Muscle of leg (tissue), 11 donors: ENCODE data around the gene SMCO1. TPM values are rescaled to one million over a fixed set of nuclear protein-coding genes. Genes with fewer than 3 reads are reported as not detected.
"Not testable (repeated sequence)": the region's sequence is repeated elsewhere in the genome, so short reads cannot be mapped to it uniquely, and the experiment has no call there.

Source experiments
- DNase-seq: peaks from one replicate; pipeline ENCODE4 v3.0.0; 2013
- H3K27ac ChIP-seq: one replicate; pipeline ENCODE4 v1.5.1; 2013; ENCODE audit warnings: mild to moderate bottlenecking, low read length, control low read depth
- H3K27me3 ChIP-seq: one replicate; pipeline ENCODE4 v1.6.1; 2013; ENCODE audit warnings: low read length; ENCODE audit not compliant: control insufficient read depth, insufficient read depth
- H3K36me3 ChIP-seq: one replicate; pipeline ENCODE4 v1.6.1; 2013; ENCODE audit warnings: low read length; ENCODE audit not compliant: control insufficient read depth, insufficient read depth
- H3K4me1 ChIP-seq: one replicate; pipeline ENCODE4 v1.6.1; 2013; ENCODE audit warnings: low read length; ENCODE audit not compliant: control insufficient read depth, insufficient read depth
- H3K4me3 ChIP-seq: one replicate; pipeline ENCODE4 v1.5.1; 2013; ENCODE audit warnings: low read length, control low read depth
- H3K9me3 ChIP-seq: replicated peaks from 2 replicates; pipeline ENCODE4 v1.6.1; 2013; ENCODE audit warnings: low read depth, low read length; ENCODE audit not compliant: control insufficient read depth
- WGBS: methylation state at CpG from one replicate; pipeline ENCODE4 v1.1.5; 2013; ENCODE audit warnings: missing lambda C conversion rate; ENCODE audit not compliant: insufficient coverage; 5-methylcytosine and 5-hydroxymethylcytosine counted together
- polyA plus RNA-seq, 8 donors: library from polyadenylated mRNA; unstranded; fragments of 120-200 nt; gene quantifications; one replicate each; pipeline versions ENCODE4 v1.2.1 to v1.2.3, GENCODE V29; 2013; ENCODE audit warnings: inconsistent platforms in 1 of 8, low replicate concordance in 1 of 8; ENCODE audit not compliant: insufficient read length in 8 of 8, insufficient read depth in 1 of 8
- total RNA-seq: library from RNA; stranded (reverse); fragments of 120-200 nt; gene quantifications from one replicate; pipeline ENCODE4 v1.2.4, GENCODE V29; 2013

Gene SMCO1
- total and polyA plus RNA-seq, 9 donors = 1.2 to 4.1 (median 1.8) TPM

- no peaks in the 10 kb centered on the region for H3K4me1 ChIP-seq
- DNase-seq = no peak
- H3K27ac ChIP-seq = no peak overlapping the region
- no peaks in the 10 kb centered on the region for H3K27me3 ChIP-seq
- H3K9me3 ChIP-seq = no peaks in the 10 kb centered on the region
- no peak overlapping the region for H3K4me3 ChIP-seq
- peaks cover 3% of the 10 kb centered on the region for H3K36me3 ChIP-seq
- WGBS = 80% methylated on average over 1 of the region's 3 CpGs
These were observed 51.3 kb downstream of the SMCO1 start for GRCh38 chr3:196463804-196464203.

DNA sequence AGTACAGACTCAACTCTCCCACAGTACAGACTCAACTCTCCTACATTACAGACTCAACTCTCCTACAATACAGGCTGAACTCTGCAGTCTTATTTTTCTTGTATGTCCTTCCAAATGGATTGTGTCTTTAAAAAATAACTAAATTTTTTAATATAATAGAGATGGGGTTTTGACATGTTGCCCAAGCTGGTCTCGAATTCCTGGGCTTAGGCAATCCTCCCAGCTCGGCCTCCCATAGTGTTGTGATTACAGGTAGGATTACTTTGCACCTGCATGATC lies 51.7 kb downstream of the SMCO1 start:
- no peak overlapping the region for H3K4me3 ChIP-seq
- H3K27me3 ChIP-seq = no peaks in the 10 kb centered on the region
- no peaks in the 10 kb centered on the region for H3K4me1 ChIP-seq
- H3K9me3 ChIP-seq = no peaks in the 10 kb centered on the region
- no CpG with 5 or more reads among the region's 2 CpGs for WGBS
- H3K27ac ChIP-seq = no peak overlapping the region
- H3K36me3 ChIP-seq = peaks cover 3% of the 10 kb centered on the region
- DNase-seq = no peak

- WGBS = 86% methylated on average over 1 of the region's 1 CpG
- not testable (repeated sequence) for DNase-seq, H3K36me3 ChIP-seq
These were observed 52.3 kb downstream of the SMCO1 start for GRCh38 chr3:196462680-196463477.

GRCh38 chr3:196458063-196458462 lies 57.1 kb downstream of the SMCO1 start:
- Histone ChIP-seq H3K27ac (no peak overlapping the region), H3K36me3 (no peaks in the 10 kb centered on the region), H3K9me3 (no peaks in the 10 kb centered on the region), H3K4me1 (no peaks in the 10 kb centered on the region), H3K4me3 (no peak overlapping the region), H3K27me3 (no peaks in the 10 kb centered on the region)
- no peak for DNase-seq
- WGBS = no CpG with 5 or more reads among the region's 4 CpGs

More at GRCh38 chr3:196462680-196463477, 52.3 kb downstream of the SMCO1 start:
- H3K4me1 ChIP-seq, H3K4me3 ChIP-seq, H3K27ac ChIP-seq, H3K9me3 ChIP-seq, H3K27me3 ChIP-seq: not testable (repeated sequence)

GRCh38 chr3:196457470-196457869 lies 57.7 kb downstream of the SMCO1 start:
- not testable (repeated sequence) for H3K27ac ChIP-seq, H3K36me3 ChIP-seq, H3K27me3 ChIP-seq, DNase-seq, H3K4me1 ChIP-seq, H3K4me3 ChIP-seq, H3K9me3 ChIP-seq
- 70% methylated on average over 2 of the region's 7 CpGs for WGBS

Other genes with a start within 250 kb of the SMCO1 start
- 34.7 TPM for gene PCYT1A, start 227.6 kb downstream of the SMCO1 start, total RNA-seq
- gene PCYT1A, start 227.6 kb downstream of the SMCO1 start, polyA plus RNA-seq = 10 to 100 TPM; 29.9 to 41.9 (median 37.4) TPM
- 8.8 TPM for gene DYNLT2B, start 197.1 kb downstream of the SMCO1 start, total RNA-seq
- 10 to 100 TPM in 6 of 8 donors, 1 to 10 TPM in 2; 8.3 to 13.6 (median 10.8) TPM for gene DYNLT2B, start 197.1 kb downstream of the SMCO1 start, polyA plus RNA-seq
- not detected for gene TM4SF19, start 177.0 kb downstream of the SMCO1 start, total RNA-seq
- under 1 TPM in 6 of 8 donors, not detected in 2; 0.15 to 0.44 (median 0.33) TPM for gene TM4SF19, start 177.0 kb downstream of the SMCO1 start, polyA plus RNA-seq
- 14.3 TPM for gene UBXN7, start 82.9 kb downstream of the SMCO1 start, total RNA-seq
- gene UBXN7, start 82.9 kb downstream of the SMCO1 start, polyA plus RNA-seq = 10 to 100 TPM; 12.8 to 22.0 (median 16.7) TPM
- gene RNF168, start 11.6 kb downstream of the SMCO1 start, total RNA-seq = 11.9 TPM
- 10 to 100 TPM in 2 of 8 donors, 1 to 10 TPM in 6; 7.3 to 11.7 (median 9.7) TPM for gene RNF168, start 11.6 kb downstream of the SMCO1 start, polyA plus RNA-seq
- 6.8 TPM for gene WDR53, start 53.2 kb upstream of the SMCO1 start, total RNA-seq
- gene WDR53, start 53.2 kb upstream of the SMCO1 start, polyA plus RNA-seq = 10 to 100 TPM in 6 of 8 donors, 1 to 10 TPM in 2; 8.9 to 13.3 (median 10.3) TPM
- gene FBXO45, start 53.3 kb upstream of the SMCO1 start, total RNA-seq = 10.5 TPM
- 10 to 100 TPM; 11.0 to 15.9 (median 13.5) TPM for gene FBXO45, start 53.3 kb upstream of the SMCO1 start, polyA plus RNA-seq
- gene NRROS, start 124.3 kb upstream of the SMCO1 start, total RNA-seq = 2.8 TPM
- 1 to 10 TPM; 4.2 to 6.1 (median 5.2) TPM for gene NRROS, start 124.3 kb upstream of the SMCO1 start, polyA plus RNA-seq
- 1.8 TPM for gene CEP19, start 196.9 kb upstream of the SMCO1 start, total RNA-seq
- gene CEP19, start 196.9 kb upstream of the SMCO1 start, polyA plus RNA-seq = 1 to 10 TPM; 1.4 to 2.6 (median 2.2) TPM
- 19.2 TPM for gene PIGX, start 197.0 kb upstream of the SMCO1 start, total RNA-seq
- gene PIGX, start 197.0 kb upstream of the SMCO1 start, polyA plus RNA-seq = 10 to 100 TPM; 14.7 to 22.0 (median 17.4) TPM
- gene PAK2, start 224.5 kb upstream of the SMCO1 start, total RNA-seq = 23.7 TPM
- 10 to 100 TPM; 35.1 to 63.9 (median 51.9) TPM for gene PAK2, start 224.5 kb upstream of the SMCO1 start, polyA plus RNA-seq